Endothelial cell of umbilical vein (primary cell): ENCODE results near the gene CERS2. TPM values are rescaled to one million over a fixed set of nuclear protein-coding genes. Genes with fewer than 3 reads are reported as not detected.

Experiments used
- BruUV-seq: library from RNA; stranded (reverse); fragments of 400-500 nt; replicated peaks from 2 replicates; lab custom pipeline; 2021; lab: Mats Ljungman, UMichigan
- CTCF ChIA-PET: fragments of 300-600, 350-600 bp; sonication (Branson Sonifier 250); formaldehyde crosslinking; loops from one replicate; lab custom pipeline; 2021; ENCODE audit warnings: antibody characterized with exemption, inconsistent platforms; lab: Charles Lee
- POLR2A ChIA-PET: fragments of 300-600, 350-600 bp; sonication (Branson Sonifier 250); formaldehyde crosslinking; loops from one replicate; lab custom pipeline; 2021; ENCODE audit warnings: antibody characterized with exemption, inconsistent platforms; lab: Charles Lee
- DNase-seq: peaks from one replicate; pipeline ENCODE4 v3.0.0-alpha.2; 2011; ENCODE audit warnings: low read depth, low spot score
- FAIRE-seq: peaks from 2 replicates; lab custom pipeline; 2011; peaks lifted over from hg19 to GRCh38; lab: Jason Lieb, UNC
- H2AFZ ChIP-seq: 2 replicates; pipeline ENCODE4 v1.6.0; 2012; ENCODE audit warnings: low read depth, low read length, control low read depth, inconsistent platforms
- H3K27ac ChIP-seq: 2 replicates; pipeline ENCODE4 v1.5.1; 2011; ENCODE audit warnings: low read depth, mild to moderate bottlenecking, control low read depth, low read length, moderate library complexity; ENCODE audit not compliant: insufficient read depth
- H3K27me3 ChIP-seq, 2 experiments: 2 replicates each; pipeline versions ENCODE4 v1.6.0 to v1.6.1; 2011; ENCODE audit warnings: low read length in 2 of 2, mixed read lengths in 1 of 2; ENCODE audit not compliant: control insufficient read depth in 2 of 2, insufficient read depth in 2 of 2
- H3K36me3 ChIP-seq, 2 experiments: 2 replicates in 1 of 2; 3 replicates in 1 of 2; pipeline ENCODE4 v1.5.1; 2011; ENCODE audit warnings: low read length in 2 of 2, mild to moderate bottlenecking in 1 of 2, moderate library complexity in 1 of 2; ENCODE audit not compliant: control insufficient read depth in 2 of 2, insufficient read depth in 2 of 2; ENCODE audit errors: extremely low read depth in 1 of 2
- H3K4me1 ChIP-seq: 3 replicates; pipeline ENCODE4 v1.5.1; 2011; ENCODE audit warnings: mild to moderate bottlenecking, low read length; ENCODE audit not compliant: control insufficient read depth, insufficient read depth; ENCODE audit errors: extremely low read depth
- H3K4me2 ChIP-seq: 2 replicates; pipeline ENCODE4 v1.6.1; 2011; ENCODE audit warnings: low read length, control low read depth, mixed read lengths; ENCODE audit not compliant: insufficient read depth
- H3K4me3 ChIP-seq, 3 experiments: fragments of 200-600 bp in 1 of 3; sonication (generic), shearing (Covaris generic) in 1 of 3; replicated peaks in 1 of 3; 2 replicates each; pipeline ENCODE4 v1.5.1; 2011 to 2016; ENCODE audit warnings: control low read depth in 3 of 3, low read length in 3 of 3, mild to moderate bottlenecking in 2 of 3, inconsistent platforms in 1 of 3, low read depth in 1 of 3, moderate library complexity in 1 of 3; ENCODE audit not compliant: insufficient read depth in 1 of 3
- H3K79me2 ChIP-seq: 2 replicates; pipeline ENCODE4 v1.6.0; 2012; ENCODE audit warnings: low read length, inconsistent platforms; ENCODE audit not compliant: control insufficient read depth, insufficient read depth
- H3K9ac ChIP-seq: replicated peaks from 2 replicates; pipeline ENCODE3; 2011; ENCODE audit warnings: low read length, control low read depth; ENCODE audit not compliant: insufficient read depth; ENCODE audit errors: extremely low read depth
- H3K9me1 ChIP-seq: replicated peaks from 3 replicates; pipeline ENCODE4 v1.6.0; 2011; ENCODE audit warnings: mild to moderate bottlenecking, low read length; ENCODE audit not compliant: control insufficient read depth, insufficient read depth; ENCODE audit errors: extremely low read depth
- H3K9me3 ChIP-seq: replicated peaks from 2 replicates; pipeline ENCODE4 v1.5.1; 2012; ENCODE audit warnings: low read length, inconsistent platforms; ENCODE audit not compliant: control insufficient read depth, insufficient read depth
- H4K20me1 ChIP-seq: replicated peaks from 2 replicates; pipeline ENCODE3; 2011; ENCODE audit warnings: mild to moderate bottlenecking, low read length; ENCODE audit not compliant: control insufficient read depth, insufficient read depth; ENCODE audit errors: extremely low read depth
- CTCF ChIP-seq, 2 donors: IDR thresholded peaks; 1 replicate in 1 of 2; 2 replicates in 1 of 2; pipeline ENCODE4 v1.5.1; 2011; ENCODE audit warnings: low read length in 2 of 2, mild to moderate bottlenecking in 2 of 2, moderate library complexity in 2 of 2, control low read depth in 1 of 2, inconsistent platforms in 1 of 2, low read depth in 1 of 2; ENCODE audit not compliant: insufficient read depth in 1 of 2; ENCODE audit errors: extremely low read depth in 1 of 2
- GATA2 ChIP-seq: IDR thresholded peaks from 2 replicates; pipeline ENCODE4 v1.7.0; 2011; ENCODE audit warnings: low read depth, mild to moderate bottlenecking, moderate library complexity, mixed read lengths, low read length; ENCODE audit not compliant: insufficient read length, insufficient read depth
- JUN ChIP-seq: IDR thresholded peaks from 2 replicates; pipeline ENCODE4 v1.6.1; 2011; ENCODE audit warnings: borderline replicate concordance, low read depth; ENCODE audit not compliant: insufficient read length, insufficient read depth
- dilution Hi-C: fragments of 300-500 bp; cut with MboI; formaldehyde crosslinking; loops from one replicate; pipeline ENCODE4 v1.15.0; 2019; ENCODE audit warnings: low sequenced_read_pairs; ENCODE audit not compliant: extremely low pct_ligation_motif_present
- intact Hi-C: fragments of 100-400 bp; cut with micrococcal nuclease; formaldehyde crosslinking; loops from one replicate; pipeline ENCODE4 v1.10.0; 2022
- polyA plus RNA-seq, 4 experiments: library from polyadenylated mRNA; depleted of rRNA in 3 of 4; stranded (reverse) in 3 of 4; unstranded in 1 of 4; fragments of >200 nt; gene quantifications; 2 replicates each; pipeline versions ENCODE4 v1.2.1 to v1.2.3, GENCODE V29; 2011 to 2012; ENCODE audit warnings: missing spikeins in 1 of 4
- small RNA-seq: library from RNA; depleted of rRNA; stranded (forward); fragments of <200 nt; gene quantifications from one replicate; pipeline ENCODE3, GENCODE V24; 2012; ENCODE audit warnings: low replicate concordance, low read depth; ENCODE audit not compliant: insufficient read depth, insufficient read length
- total RNA-seq: library from RNA; stranded (reverse); gene quantifications from 2 replicates; pipeline ENCODE4 v1.2.3, GENCODE V29; 2021

Gene CERS2
- total and polyA plus RNA-seq, 2 donors (not counting 3 experiments of a cell fraction or from before 2014, with no cell fraction given): 143 to 155 TPM

DNA sequence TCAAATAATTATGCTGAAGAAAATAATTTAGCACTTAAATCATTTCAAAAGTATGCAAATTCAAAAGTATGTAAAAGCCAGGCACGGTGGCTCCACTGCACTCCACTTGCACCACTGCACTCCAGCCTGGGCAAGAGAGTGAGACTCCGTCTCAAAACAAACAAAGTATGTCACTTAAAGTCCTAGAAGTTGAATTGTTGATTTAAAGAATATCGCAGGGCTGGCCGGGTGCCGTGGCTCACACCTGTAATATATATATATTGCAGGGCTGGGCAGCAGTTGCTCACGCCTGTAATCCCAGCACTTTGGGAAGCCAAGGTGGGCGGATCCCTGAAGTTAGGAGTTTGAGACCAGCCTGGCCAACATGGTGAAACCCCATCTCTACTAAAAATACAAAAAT lies 57.2 kb downstream of the CERS2 start:
- H3K9me3 ChIP-seq: no peaks in the 10 kb centered on the region
- H3K4me2 ChIP-seq: no peak overlapping the region
- H3K27me3 ChIP-seq: no peaks in the 10 kb centered on the region
- H3K27ac ChIP-seq: no peak overlapping the region
- H3K9ac ChIP-seq: no peak overlapping the region
- no peaks in the 10 kb centered on the region for H3K9me1 ChIP-seq
- no TSS peak for BruUV-seq
- H3K4me1 ChIP-seq: no peaks in the 10 kb centered on the region
- H3K4me3 ChIP-seq: no peak overlapping the region
- FAIRE-seq (no peak), DNase-seq (no peak)
- TF ChIP-seq JUN (no peak), GATA2 (no peak), CTCF (IDR thresholded peaks at IDR 0.05; ENCODE audit: extremely low read depth in 1 of 2, insufficient read depth in 1 of 2, low read depth in 1 of 2, low read length in 2 of 2) (no peak)
- no peaks in the 10 kb centered on the region for H3K79me2 ChIP-seq
- dilution Hi-C loops (no loop called here), intact Hi-C loops (no loop called here)
- H4K20me1 ChIP-seq: no peaks in the 10 kb centered on the region
- CTCF ChIA-PET: no interaction called here
- POLR2A ChIA-PET: no interaction called here
- no peak overlapping the region for H2AFZ ChIP-seq
- no peaks in the 10 kb centered on the region for H3K36me3 ChIP-seq

Small RNA genes within 50 kb of the gene (small RNA-seq; reads per million reads assigned to genes)
- not detected for gene RNU6-884P

Other genes with a start within 250 kb of the CERS2 start
- gene CTSS, start 209.1 kb downstream of the CERS2 start, total RNA-seq: 5.7 and 11.1 TPM in 2 replicates
- 3.5 and 4.0 TPM in 2 replicates for gene CTSS, start 209.1 kb downstream of the CERS2 start, polyA plus RNA-seq
- gene CTSK, start 166.6 kb downstream of the CERS2 start, total RNA-seq: 6.7 and 45.6 TPM in 2 replicates
- 18.5 and 20.3 TPM in 2 replicates for gene CTSK, start 166.6 kb downstream of the CERS2 start, polyA plus RNA-seq
- 30.2 and 40.3 TPM in 2 replicates for gene ARNT, start 98.2 kb downstream of the CERS2 start, total RNA-seq
- gene ARNT, start 98.2 kb downstream of the CERS2 start, polyA plus RNA-seq: 24.3 and 24.8 TPM in 2 replicates
- not detected in 2 replicates for gene CTXND2, start 87.7 kb downstream of the CERS2 start, total RNA-seq
- gene CTXND2, start 87.7 kb downstream of the CERS2 start, polyA plus RNA-seq: not detected in 2 replicates
- 42.0 and 49.2 TPM in 2 replicates for gene SETDB1, start 48.5 kb downstream of the CERS2 start, total RNA-seq
- 25.1 and 25.3 TPM in 2 replicates for gene SETDB1, start 48.5 kb downstream of the CERS2 start, polyA plus RNA-seq
- gene ANXA9, start 7.5 kb upstream of the CERS2 start, total RNA-seq: not detected in 2 replicates
- gene ANXA9, start 7.5 kb upstream of the CERS2 start, polyA plus RNA-seq: not detected in 2 replicates
- 11.7 and 12.0 TPM in 2 replicates for gene MINDY1, start 32.1 kb upstream of the CERS2 start, total RNA-seq
- gene MINDY1, start 32.1 kb upstream of the CERS2 start, polyA plus RNA-seq: 15.4 and 16.1 TPM in 2 replicates
- 8.0 and 8.6 TPM in 2 replicates for gene PRUNE1, start 33.6 kb upstream of the CERS2 start, total RNA-seq
- gene PRUNE1, start 33.6 kb upstream of the CERS2 start, polyA plus RNA-seq: 17.5 and 19.3 TPM in 2 replicates
- gene BNIPL, start 61.8 kb upstream of the CERS2 start, total RNA-seq: 0.42 and 0.67 TPM in 2 replicates
- gene BNIPL, start 61.8 kb upstream of the CERS2 start, polyA plus RNA-seq: 0.26 and 0.41 TPM in 2 replicates
- 3.2 and 3.5 TPM in 2 replicates for gene C1orf56, start 72.9 kb upstream of the CERS2 start, total RNA-seq
- gene C1orf56, start 72.9 kb upstream of the CERS2 start, polyA plus RNA-seq: 3.0 and 3.6 TPM in 2 replicates
- 85.9 and 92.7 TPM in 2 replicates for gene CDC42SE1, start 84.8 kb upstream of the CERS2 start, total RNA-seq
- gene CDC42SE1, start 84.8 kb upstream of the CERS2 start, polyA plus RNA-seq: 58.4 and 59.6 TPM in 2 replicates
- gene MLLT11, start 85.6 kb upstream of the CERS2 start, total RNA-seq: 26.5 and 38.1 TPM in 2 replicates
- gene MLLT11, start 85.6 kb upstream of the CERS2 start, polyA plus RNA-seq: 24.4 and 25.2 TPM in 2 replicates
- 4.3 and 5.0 TPM in 2 replicates for gene GABPB2, start 95.9 kb upstream of the CERS2 start, total RNA-seq
- gene GABPB2, start 95.9 kb upstream of the CERS2 start, polyA plus RNA-seq: 2.6 and 3.6 TPM in 2 replicates
- 46.2 and 53.0 TPM in 2 replicates for gene SEMA6C, start 171.8 kb upstream of the CERS2 start, total RNA-seq
- gene SEMA6C, start 171.8 kb upstream of the CERS2 start, polyA plus RNA-seq: 66.0 and 71.9 TPM in 2 replicates
- not detected in 2 replicates for gene TNFAIP8L2, start 181.8 kb upstream of the CERS2 start, total RNA-seq
- gene TNFAIP8L2, start 181.8 kb upstream of the CERS2 start, polyA plus RNA-seq: 0.06 TPM in 1 of 2 replicates, not detected in the other
- gene LYSMD1, start 191.1 kb upstream of the CERS2 start, total RNA-seq: 6.4 and 8.2 TPM in 2 replicates
- gene LYSMD1, start 191.1 kb upstream of the CERS2 start, polyA plus RNA-seq: 1.7 and 2.1 TPM in 2 replicates
- 43.1 and 49.0 TPM in 2 replicates for gene SCNM1, start 191.3 kb upstream of the CERS2 start, total RNA-seq
- 14.1 and 17.3 TPM in 2 replicates for gene SCNM1, start 191.3 kb upstream of the CERS2 start, polyA plus RNA-seq
- gene TMOD4, start 201.1 kb upstream of the CERS2 start, total RNA-seq: 1.4 TPM in 2 replicates
- gene TMOD4, start 201.1 kb upstream of the CERS2 start, polyA plus RNA-seq: 0.22 TPM in 1 of 2 replicates, not detected in the other
- gene VPS72, start 215.4 kb upstream of the CERS2 start, total RNA-seq: 83.1 and 85.2 TPM in 2 replicates
- gene VPS72, start 215.4 kb upstream of the CERS2 start, polyA plus RNA-seq: 73.1 and 76.2 TPM in 2 replicates
- 72.1 and 77.0 TPM in 2 replicates for gene PIP5K1A, start 223.7 kb upstream of the CERS2 start, total RNA-seq
- 79.3 and 89.2 TPM in 2 replicates for gene PIP5K1A, start 223.7 kb upstream of the CERS2 start, polyA plus RNA-seq